Neural progenitor cell (in vitro differentiated cells): Measurements from ENCODE around the gene MSRB1. TPM values are rescaled to one million over a fixed set of nuclear protein-coding genes. Genes with fewer than 3 reads are reported as not detected.

Source experiments
- DNase-seq: peaks from one replicate; pipeline ENCODE4 v3.0.0-alpha.2; 2016; ENCODE audit warnings: low spot score
- H2AFZ ChIP-seq: fragments of 200-600 bp; sonication (generic); replicated peaks from 2 replicates; pipeline ENCODE4 v1.6.1; 2016; ENCODE audit warnings: antibody characterized with exemption
- H3F3A ChIP-seq: fragments of 200-600 bp; sonication (generic); 2 replicates; pipeline ENCODE4 v1.6.1; 2016; ENCODE audit warnings: antibody characterized with exemption, low read depth
- H3K27ac ChIP-seq: fragments of 200-600 bp; sonication (generic); 2 replicates; pipeline ENCODE4 v1.5.1; 2016; ENCODE audit warnings: mild to moderate bottlenecking
- H3K27me3 ChIP-seq: fragments of 200-600 bp; sonication (generic); 2 replicates; pipeline ENCODE4 v1.6.1; 2016; ENCODE audit warnings: mild to moderate bottlenecking, moderate library complexity
- H3K36me3 ChIP-seq: fragments of 200-600 bp; sonication (generic); 2 replicates; pipeline ENCODE4 v1.5.1; 2016
- H3K4me1 ChIP-seq: fragments of 200-600 bp; sonication (generic); 2 replicates; pipeline ENCODE4 v1.6.1; 2016; ENCODE audit warnings: mixed run types
- H3K4me2 ChIP-seq: fragments of 200-600 bp; sonication (generic); 2 replicates; pipeline ENCODE4 v1.6.1; 2016
- H3K4me3 ChIP-seq: fragments of 200-600 bp; sonication (generic); 2 replicates; pipeline ENCODE4 v1.5.1; 2016
- H3K79me2 ChIP-seq: fragments of 200-600 bp; sonication (generic); 2 replicates; pipeline ENCODE4 v1.6.1; 2016; ENCODE audit warnings: low read depth
- H3K9ac ChIP-seq: fragments of 200-600 bp; sonication (generic); 2 replicates; pipeline ENCODE4 v1.6.1; 2016
- H3K9me3 ChIP-seq: fragments of 200-600 bp; sonication (generic); 2 replicates; pipeline ENCODE4 v1.5.1; 2016; ENCODE audit warnings: low read depth
- H4K20me1 ChIP-seq: fragments of 200-600 bp; sonication (generic); 2 replicates; pipeline ENCODE4 v1.6.1; 2016; ENCODE audit warnings: low read depth
- H3K27ac Mint-ChIP-seq: 3 replicates; pipeline ENCODE4 v1.8.0; 2021; ENCODE audit warnings: mixed read lengths
- H3K27me3 Mint-ChIP-seq: 2 replicates; pipeline ENCODE4 v1.8.0; 2022; ENCODE audit warnings: low read depth, mild to moderate bottlenecking, inconsistent platforms, moderate library complexity, mixed read lengths; ENCODE audit not compliant: insufficient read depth
- H3K36me3 Mint-ChIP-seq: 3 replicates; pipeline ENCODE4 v1.8.0; 2021; ENCODE audit warnings: mixed read lengths
- H3K4me1 Mint-ChIP-seq: 3 replicates; pipeline ENCODE4 v1.8.0; 2021; ENCODE audit warnings: mixed read lengths
- H3K4me3 Mint-ChIP-seq: 3 replicates; pipeline ENCODE4 v1.8.0; 2021; ENCODE audit warnings: mild to moderate bottlenecking, moderate library complexity, mixed read lengths
- H3K9me3 Mint-ChIP-seq: 3 replicates; pipeline ENCODE4 v1.8.0; 2020; ENCODE audit warnings: mixed read lengths
- CTCF ChIP-seq: fragments of 200-600 bp; sonication (generic); IDR thresholded peaks from 2 replicates; pipeline ENCODE4 v1.5.1; 2017; ENCODE audit warnings: antibody characterized with exemption, mild to moderate bottlenecking
- EZH2 ChIP-seq: fragments of 200-600 bp; sonication (generic); IDR thresholded peaks from 2 replicates; pipeline ENCODE4 v1.6.1; 2017; ENCODE audit warnings: antibody characterized with exemption, mild to moderate bottlenecking, moderate library complexity
- EZH2phosphoT487 ChIP-seq: fragments of 200-600 bp; sonication (generic); IDR thresholded peaks from 2 replicates; pipeline ENCODE4 v1.6.1; 2017; ENCODE audit warnings: antibody characterized with exemption
- total RNA-seq: library from RNA; depleted of rRNA; stranded (reverse); fragments of >200 nt; gene quantifications from 2 replicates; pipeline ENCODE4 v1.2.3, GENCODE V29; 2015; ENCODE audit warnings: low replicate concordance

Gene MSRB1
- total RNA-seq, 1 donor from 2014 or later: 26.9 TPM

DNA sequence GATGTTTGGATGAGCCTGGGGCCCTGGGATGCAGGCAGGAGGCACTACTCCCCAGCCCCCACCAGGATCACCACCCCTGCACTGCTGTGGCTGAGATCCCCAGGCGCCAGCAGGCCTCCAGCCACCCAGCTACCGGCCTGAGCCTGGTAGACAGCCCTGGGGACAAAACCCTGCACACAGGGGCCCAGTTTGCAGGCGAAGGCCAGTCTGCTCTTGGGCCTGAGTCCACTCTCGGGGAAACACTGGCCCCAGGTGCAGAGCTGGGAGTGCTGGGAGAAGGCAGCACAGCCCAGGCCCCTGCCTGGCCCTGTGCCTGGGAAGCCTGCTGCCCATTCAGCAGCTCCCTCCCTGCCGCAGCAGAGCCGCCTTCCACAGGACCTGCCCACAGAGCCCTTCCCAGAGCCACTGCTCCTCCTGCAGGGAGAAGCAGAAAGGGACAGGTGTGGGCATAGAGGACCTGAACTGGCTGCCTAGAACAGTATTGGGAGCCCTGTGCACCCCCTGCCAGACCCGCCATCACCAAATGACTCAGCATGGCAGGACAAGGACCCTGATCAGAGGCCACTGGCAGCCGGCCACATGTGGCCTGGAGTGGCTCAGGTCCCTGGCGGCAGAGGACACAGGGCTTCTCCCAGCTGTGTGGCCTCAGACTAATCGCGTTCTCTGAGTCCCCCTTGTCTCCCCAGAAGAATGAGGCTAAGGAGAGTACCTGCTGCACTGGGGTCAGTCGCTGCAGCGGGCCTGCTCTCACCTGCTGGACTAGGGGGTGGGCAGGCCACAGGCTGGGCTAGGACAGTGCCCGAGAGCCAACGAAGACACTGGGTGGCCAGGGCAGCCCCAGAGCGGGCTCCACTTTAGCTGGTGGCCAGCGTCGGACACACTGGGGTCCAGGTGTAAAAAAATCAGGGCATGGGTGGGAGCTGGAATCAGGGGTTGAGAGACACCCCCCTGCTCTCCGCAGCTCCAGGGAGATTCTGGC is 10.7 kb downstream of the MSRB1 start:
- Histone ChIP-seq H2AFZ (no peak overlapping the region), H3K4me2 (no peak overlapping the region), H3F3A (peaks cover 4% of the 10 kb centered on the region), H3K27me3 (peaks cover 33% of the 10 kb centered on the region), H3K9ac (no peak overlapping the region), H3K27ac (no peak overlapping the region), H4K20me1 (no peaks in the 10 kb centered on the region), H3K9me3 (no peaks in the 10 kb centered on the region), H3K36me3 (no peaks in the 10 kb centered on the region), H3K4me1 (no peaks in the 10 kb centered on the region), H3K79me2 (no peaks in the 10 kb centered on the region), H3K4me3 (no peak overlapping the region)
- TF ChIP-seq EZH2phosphoT487 (no peak), CTCF (peak; percentile 31)
- Mint-ChIP-seq H3K27me3 (peaks cover 9% of the 10 kb centered on the region), H3K4me1 (peaks cover 2% of the 10 kb centered on the region), H3K27ac (no peak overlapping the region), H3K36me3 (peaks cover 2% of the 10 kb centered on the region), H3K4me3 (no peak overlapping the region), H3K9me3 (no peaks in the 10 kb centered on the region)
- DNase-seq: peak; percentile 58

GRCh38 chr16:1930338-1930720 is 12.7 kb downstream of the MSRB1 start:
- Histone ChIP-seq H3K27ac (no peak overlapping the region), H3F3A (peaks cover 4% of the 10 kb centered on the region), H3K9me3 (no peaks in the 10 kb centered on the region), H3K79me2 (no peaks in the 10 kb centered on the region), H3K4me1 (no peaks in the 10 kb centered on the region), H3K27me3 (peaks cover 33% of the 10 kb centered on the region), H3K9ac (no peak overlapping the region), H3K36me3 (no peaks in the 10 kb centered on the region), H3K4me3 (no peak overlapping the region), H2AFZ (no peak overlapping the region), H4K20me1 (no peaks in the 10 kb centered on the region), H3K4me2 (no peak overlapping the region)
- DNase-seq: no peak
- peaks cover 2% of the 10 kb centered on the region for H3K4me1 Mint-ChIP-seq
- no peaks in the 10 kb centered on the region for H3K9me3 Mint-ChIP-seq
- H3K36me3 Mint-ChIP-seq: no peaks in the 10 kb centered on the region
- peaks cover 8% of the 10 kb centered on the region for H3K27me3 Mint-ChIP-seq
- TF ChIP-seq EZH2phosphoT487 (no peak), CTCF (no peak)
- no peak overlapping the region for H3K4me3 Mint-ChIP-seq
- no peak overlapping the region for H3K27ac Mint-ChIP-seq

DNA sequence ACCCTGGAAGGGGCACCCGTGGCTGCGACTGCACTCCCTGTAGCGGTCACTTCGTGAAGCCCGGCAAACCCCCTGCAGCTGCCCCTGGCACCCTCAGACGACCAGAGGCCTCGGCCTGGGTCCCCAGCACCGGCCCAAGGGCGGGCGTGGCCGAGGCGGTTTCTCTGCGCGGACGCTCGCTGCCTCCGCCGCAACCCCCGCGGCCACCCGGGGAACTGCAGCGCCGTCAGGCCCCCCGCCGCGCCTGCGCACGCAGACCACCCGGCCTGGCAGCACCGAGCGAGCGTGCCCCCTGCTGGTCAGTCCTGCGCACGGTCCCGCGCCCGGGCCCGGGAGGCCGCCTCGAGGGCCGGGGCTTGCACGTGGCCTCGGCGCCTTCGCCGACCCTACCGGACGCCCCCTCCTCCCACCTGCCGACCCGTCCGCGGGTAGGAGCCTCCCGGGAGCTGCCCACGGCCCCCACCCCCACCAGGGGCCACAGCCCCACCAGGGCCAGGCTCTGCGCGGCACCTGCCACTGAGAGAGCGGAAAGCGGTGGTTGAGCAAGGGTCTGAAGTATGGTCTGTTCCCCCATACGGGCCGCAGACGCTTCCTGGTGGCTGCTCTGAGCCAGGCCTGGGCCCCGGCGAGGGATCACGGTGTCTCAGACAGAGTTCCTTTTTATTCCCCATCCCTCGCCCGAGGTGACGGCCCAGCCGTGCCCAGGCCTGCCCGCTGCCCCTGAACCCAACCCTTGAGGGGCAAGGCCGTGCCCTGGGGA is 13.2 kb downstream of the MSRB1 start:
- Histone ChIP-seq H3K4me1 (no peaks in the 10 kb centered on the region), H3K4me3 (peak overlapping the region; percentile 54), H3K9me3 (no peaks in the 10 kb centered on the region), H4K20me1 (no peaks in the 10 kb centered on the region), H3K4me2 (peak overlapping the region; percentile 80), H3K27ac (no peak overlapping the region), H3K79me2 (no peaks in the 10 kb centered on the region), H3F3A (peaks cover 4% of the 10 kb centered on the region), H3K36me3 (no peaks in the 10 kb centered on the region), H3K9ac (no peak overlapping the region), H3K27me3 (peaks cover 36% of the 10 kb centered on the region), H2AFZ (peak overlapping the region; percentile 87)
- peak; percentile 92 for DNase-seq
- no peaks in the 10 kb centered on the region for H3K36me3 Mint-ChIP-seq
- no peak overlapping the region for H3K27ac Mint-ChIP-seq
- TF ChIP-seq CTCF: peak; percentile 84
- TF ChIP-seq EZH2: no peak
- TF ChIP-seq EZH2phosphoT487: no peak
- peaks cover 8% of the 10 kb centered on the region for H3K27me3 Mint-ChIP-seq
- peaks cover 2% of the 10 kb centered on the region for H3K4me1 Mint-ChIP-seq
- H3K9me3 Mint-ChIP-seq: no peaks in the 10 kb centered on the region
- no peak overlapping the region for H3K4me3 Mint-ChIP-seq
